Measurements from ENCODE around the gene NR2C2. TPM values are rescaled to one million over a fixed set of nuclear protein-coding genes. Genes with fewer than 3 reads are reported as not detected.

The NR2C2 gene
- total and polyA plus RNA-seq, 2 of the 13 experiments (the other 11 are each of a cell fraction or from before 2014, with no cell fraction given) = 7.8 to 11.8 TPM

DNA sequence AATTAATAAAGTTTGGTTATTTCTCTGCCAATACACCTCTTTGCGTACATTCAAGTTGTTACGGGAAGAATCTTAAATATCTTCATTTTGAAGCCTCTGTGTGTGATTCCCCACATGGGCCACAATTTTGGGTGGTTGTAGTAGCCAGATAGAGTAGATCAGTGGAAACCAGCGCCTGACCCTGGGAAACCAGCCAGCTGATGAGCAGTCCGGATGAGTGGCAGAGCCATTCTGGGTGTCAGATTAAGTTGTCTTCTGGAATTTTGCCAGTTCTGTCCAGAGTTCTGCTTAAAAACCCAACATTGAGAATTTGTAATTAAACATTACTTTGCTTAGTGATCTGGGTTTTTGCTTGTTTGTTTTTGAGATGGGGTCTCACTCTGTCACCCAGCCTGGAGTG lies 68.1 kb downstream of the NR2C2 start (continued):
- TF ChIP-seq, protein P1, sequence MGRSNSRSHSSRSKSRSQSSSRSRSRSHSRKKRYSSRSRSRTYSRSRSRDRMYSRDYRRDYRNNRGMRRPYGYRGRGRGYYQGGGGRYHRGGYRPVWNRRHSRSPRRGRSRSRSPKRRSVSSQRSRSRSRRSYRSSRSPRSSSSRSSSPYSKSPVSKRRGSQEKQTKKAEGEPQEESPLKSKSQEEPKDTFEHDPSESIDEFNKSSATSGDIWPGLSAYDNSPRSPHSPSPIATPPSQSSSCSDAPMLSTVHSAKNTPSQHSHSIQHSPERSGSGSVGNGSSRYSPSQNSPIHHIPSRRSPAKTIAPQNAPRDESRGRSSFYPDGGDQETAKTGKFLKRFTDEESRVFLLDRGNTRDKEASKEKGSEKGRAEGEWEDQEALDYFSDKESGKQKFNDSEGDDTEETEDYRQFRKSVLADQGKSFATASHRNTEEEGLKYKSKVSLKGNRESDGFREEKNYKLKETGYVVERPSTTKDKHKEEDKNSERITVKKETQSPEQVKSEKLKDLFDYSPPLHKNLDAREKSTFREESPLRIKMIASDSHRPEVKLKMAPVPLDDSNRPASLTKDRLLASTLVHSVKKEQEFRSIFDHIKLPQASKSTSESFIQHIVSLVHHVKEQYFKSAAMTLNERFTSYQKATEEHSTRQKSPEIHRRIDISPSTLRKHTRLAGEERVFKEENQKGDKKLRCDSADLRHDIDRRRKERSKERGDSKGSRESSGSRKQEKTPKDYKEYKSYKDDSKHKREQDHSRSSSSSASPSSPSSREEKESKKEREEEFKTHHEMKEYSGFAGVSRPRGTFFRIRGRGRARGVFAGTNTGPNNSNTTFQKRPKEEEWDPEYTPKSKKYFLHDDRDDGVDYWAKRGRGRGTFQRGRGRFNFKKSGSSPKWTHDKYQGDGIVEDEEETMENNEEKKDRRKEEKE (IDR thresholded peaks at IDR 0.05) = no peak
- TF ChIP-seq ZNF773 (CRISPR knock-in tag; IDR thresholded peaks at IDR 0.05; ENCODE audit: borderline replicate concordance) (no peak), SAP130 (CRISPR knock-in tag; IDR thresholded peaks at IDR 0.05; ENCODE audit: low read depth) (no peak), KAT8 (CRISPR knock-in tag; IDR thresholded peaks at IDR 0.05) (no peak), ZBTB1 (CRISPR knock-in tag; IDR thresholded peaks at IDR 0.05; ENCODE audit: borderline replicate concordance) (no peak), AKAP8 (CRISPR knock-in tag; IDR thresholded peaks at IDR 0.05) (no peak), ZNF138 (CRISPR knock-in tag; IDR thresholded peaks at IDR 0.05; ENCODE audit: low read depth) (no peak), TOPORS (CRISPR knock-in tag; IDR thresholded peaks at IDR 0.05) (no peak)
- TF ChIP-seq, protein P2, sequence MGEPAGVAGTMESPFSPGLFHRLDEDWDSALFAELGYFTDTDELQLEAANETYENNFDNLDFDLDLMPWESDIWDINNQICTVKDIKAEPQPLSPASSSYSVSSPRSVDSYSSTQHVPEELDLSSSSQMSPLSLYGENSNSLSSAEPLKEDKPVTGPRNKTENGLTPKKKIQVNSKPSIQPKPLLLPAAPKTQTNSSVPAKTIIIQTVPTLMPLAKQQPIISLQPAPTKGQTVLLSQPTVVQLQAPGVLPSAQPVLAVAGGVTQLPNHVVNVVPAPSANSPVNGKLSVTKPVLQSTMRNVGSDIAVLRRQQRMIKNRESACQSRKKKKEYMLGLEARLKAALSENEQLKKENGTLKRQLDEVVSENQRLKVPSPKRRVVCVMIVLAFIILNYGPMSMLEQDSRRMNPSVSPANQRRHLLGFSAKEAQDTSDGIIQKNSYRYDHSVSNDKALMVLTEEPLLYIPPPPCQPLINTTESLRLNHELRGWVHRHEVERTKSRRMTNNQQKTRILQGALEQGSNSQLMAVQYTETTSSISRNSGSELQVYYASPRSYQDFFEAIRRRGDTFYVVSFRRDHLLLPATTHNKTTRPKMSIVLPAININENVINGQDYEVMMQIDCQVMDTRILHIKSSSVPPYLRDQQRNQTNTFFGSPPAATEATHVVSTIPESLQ (CRISPR knock-in tag; conservative IDR thresholded peaks at IDR 0.05) = no peak

DNA sequence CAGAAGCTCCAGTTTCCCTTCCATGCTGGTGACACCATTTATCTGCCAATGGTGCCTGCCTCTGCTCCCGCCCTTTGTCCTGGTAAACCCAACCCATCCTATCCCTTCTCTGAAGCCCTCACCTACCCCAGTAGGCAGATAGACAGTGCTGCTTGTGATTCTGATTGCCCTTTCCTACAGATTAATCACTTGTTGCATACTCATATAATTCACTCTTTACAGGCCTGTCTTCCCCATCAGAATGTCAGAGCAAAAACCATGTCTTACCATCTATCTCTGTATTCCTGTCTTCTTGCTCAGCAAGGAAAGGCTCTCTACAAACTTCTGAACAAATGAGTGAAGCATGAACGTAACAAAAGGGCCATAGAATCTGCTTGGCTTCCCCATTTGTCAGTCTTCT lies 69.8 kb downstream of the NR2C2 start:
- Histone ChIP-seq H3K4me1 (ENCODE audit: insufficient read depth, low read length) (no peaks in the 10 kb centered on the region), H2AFZ (ENCODE audit: low read length) (no peak overlapping the region), H3K27me3 (ENCODE audit: control insufficient read depth in 1 of 2, insufficient read depth in 2 of 2, low read length in 2 of 2) (no peaks in the 10 kb centered on the region), H3K36me3 (replicated peaks in 1 of 2; ENCODE audit: control insufficient read depth in 1 of 2, insufficient read depth in 2 of 2, low read length in 2 of 2) (peaks cover 22 to 71% of the 10 kb centered on the region in 2 experiments), H3K9ac (ENCODE audit: insufficient read depth, low read depth, low read length) (no peak overlapping the region), H3K9me3 (ENCODE audit: low read length) (no peaks in the 10 kb centered on the region), H3K79me2 (ENCODE audit: insufficient read depth, low read length) (no peaks in the 10 kb centered on the region), H3K4me3 (replicated peaks in 1 of 3; ENCODE audit: insufficient read depth in 1 of 3, low read depth in 2 of 3, low read length in 3 of 3) (no peak overlapping the region), H3K27ac (ENCODE audit: extremely low read length, insufficient read depth, low read length) (no peak overlapping the region), H4K20me1 (ENCODE audit: insufficient read depth, low read length) (no peaks in the 10 kb centered on the region), H3K4me2 (ENCODE audit: low read depth, low read length) (no peak overlapping the region)
- intact Hi-C loops (cut with micrococcal nuclease; ENCODE audit: unreplicated experiment) = no loop called here
- DNase-seq (ENCODE audit: low spot score) (no peak), FAIRE-seq (no peak), ATAC-seq (no peak)
- POLR2A ChIA-PET = no interaction called here
- in situ Hi-C loops (cut with HindIII; ENCODE audit: extremely low pct_ligation_motif_present, low pct_unique_long_range_greater_than_20kb) = no loop called here
- BruUV-seq (replicated peaks) = no TSS peak
- 97% methylated on average over 2 of the region's 2 CpGs for WGBS (ENCODE audit: low lambda C conversion rate)
- CTCF ChIA-PET (ENCODE audit: low intra/inter-chr PET ratio, low total read pairs) = no interaction called here
- TF ChIP-seq CHD2 (IDR thresholded peaks at IDR 0.05; ENCODE audit: low read depth, low read length) (no peak), KAT7 (CRISPR knock-in tag; IDR thresholded peaks at IDR 0.05; ENCODE audit: borderline replicate concordance) (no peak), ZSCAN29 (CRISPR knock-in tag; conservative IDR thresholded peaks at IDR 0.05) (no peak), ZNF547 (CRISPR knock-in tag; IDR thresholded peaks at IDR 0.05) (no peak), ZMAT3 (CRISPR knock-in tag; conservative IDR thresholded peaks at IDR 0.05) (no peak), ZBTB42 (CRISPR knock-in tag; IDR thresholded peaks at IDR 0.05) (no peak)
